Fibroblast of lung (primary cell): Measurements from ENCODE around the gene SIK3.

ENCODE experiments used
- CTCF ChIP-seq, 2 donors: IDR thresholded peaks in 1 of 2; conservative IDR thresholded peaks in 1 of 2; 1 replicate in 1 of 2; 2 replicates in 1 of 2; pipeline ENCODE4 v1.5.1; 2011 to 2012; ENCODE audit warnings: low read length in 2 of 2, control low read depth in 1 of 2, inconsistent platforms in 1 of 2, low read depth in 1 of 2, mild to moderate bottlenecking in 1 of 2
- EZH2 ChIP-seq: IDR thresholded peaks from 2 replicates; pipeline ENCODE4 v1.5.1; 2012; ENCODE audit warnings: low read length, control low read depth, mild to moderate bottlenecking; ENCODE audit errors: missing control alignments

GRCh38 chr11:116990061-116990473 is 108.2 kb downstream of the SIK3 start:
- TF ChIP-seq CTCF (conservative IDR thresholded peaks at IDR 0.05 in 1 of 2, IDR thresholded peaks at IDR 0.05 in 1 of 2; ENCODE audit: low read depth in 1 of 2, low read length in 2 of 2), result no peak
- TF ChIP-seq EZH2, result no peak
